ENCODE results near the gene DPYD.

DNA sequence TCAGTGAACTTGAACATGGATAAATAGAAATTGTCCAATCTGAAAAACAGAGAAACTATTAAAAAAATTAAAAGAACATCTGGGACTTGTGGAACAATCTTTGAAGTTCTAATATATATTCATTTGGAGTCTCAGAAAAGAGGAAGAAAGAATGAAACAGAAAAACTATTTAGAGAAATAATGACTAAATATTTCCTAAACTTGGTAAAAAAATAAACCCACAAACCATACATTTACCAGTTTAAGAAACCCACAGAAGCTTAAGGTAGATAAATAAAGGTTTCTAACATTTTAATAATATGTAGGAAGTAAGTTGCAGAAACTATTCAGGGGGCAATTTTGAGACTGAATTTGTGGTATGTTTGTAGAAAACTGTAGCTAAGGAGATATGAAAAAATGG lies 761.5 kb downstream of the DPYD start:
- TF ChIP-seq, protein P1, sequence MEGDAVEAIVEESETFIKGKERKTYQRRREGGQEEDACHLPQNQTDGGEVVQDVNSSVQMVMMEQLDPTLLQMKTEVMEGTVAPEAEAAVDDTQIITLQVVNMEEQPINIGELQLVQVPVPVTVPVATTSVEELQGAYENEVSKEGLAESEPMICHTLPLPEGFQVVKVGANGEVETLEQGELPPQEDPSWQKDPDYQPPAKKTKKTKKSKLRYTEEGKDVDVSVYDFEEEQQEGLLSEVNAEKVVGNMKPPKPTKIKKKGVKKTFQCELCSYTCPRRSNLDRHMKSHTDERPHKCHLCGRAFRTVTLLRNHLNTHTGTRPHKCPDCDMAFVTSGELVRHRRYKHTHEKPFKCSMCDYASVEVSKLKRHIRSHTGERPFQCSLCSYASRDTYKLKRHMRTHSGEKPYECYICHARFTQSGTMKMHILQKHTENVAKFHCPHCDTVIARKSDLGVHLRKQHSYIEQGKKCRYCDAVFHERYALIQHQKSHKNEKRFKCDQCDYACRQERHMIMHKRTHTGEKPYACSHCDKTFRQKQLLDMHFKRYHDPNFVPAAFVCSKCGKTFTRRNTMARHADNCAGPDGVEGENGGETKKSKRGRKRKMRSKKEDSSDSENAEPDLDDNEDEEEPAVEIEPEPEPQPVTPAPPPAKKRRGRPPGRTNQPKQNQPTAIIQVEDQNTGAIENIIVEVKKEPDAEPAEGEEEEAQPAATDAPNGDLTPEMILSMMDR (IDR thresholded peaks at IDR 0.05) = no peak
- TF ChIP-seq ZFX (IDR thresholded peaks at IDR 0.05; ENCODE audit: borderline replicate concordance) = no peak
